Measurements from ENCODE around the gene NOX5. TPM values are rescaled to one million over a fixed set of nuclear protein-coding genes. Genes with fewer than 3 reads are reported as not detected.

The NOX5 gene, protein sequence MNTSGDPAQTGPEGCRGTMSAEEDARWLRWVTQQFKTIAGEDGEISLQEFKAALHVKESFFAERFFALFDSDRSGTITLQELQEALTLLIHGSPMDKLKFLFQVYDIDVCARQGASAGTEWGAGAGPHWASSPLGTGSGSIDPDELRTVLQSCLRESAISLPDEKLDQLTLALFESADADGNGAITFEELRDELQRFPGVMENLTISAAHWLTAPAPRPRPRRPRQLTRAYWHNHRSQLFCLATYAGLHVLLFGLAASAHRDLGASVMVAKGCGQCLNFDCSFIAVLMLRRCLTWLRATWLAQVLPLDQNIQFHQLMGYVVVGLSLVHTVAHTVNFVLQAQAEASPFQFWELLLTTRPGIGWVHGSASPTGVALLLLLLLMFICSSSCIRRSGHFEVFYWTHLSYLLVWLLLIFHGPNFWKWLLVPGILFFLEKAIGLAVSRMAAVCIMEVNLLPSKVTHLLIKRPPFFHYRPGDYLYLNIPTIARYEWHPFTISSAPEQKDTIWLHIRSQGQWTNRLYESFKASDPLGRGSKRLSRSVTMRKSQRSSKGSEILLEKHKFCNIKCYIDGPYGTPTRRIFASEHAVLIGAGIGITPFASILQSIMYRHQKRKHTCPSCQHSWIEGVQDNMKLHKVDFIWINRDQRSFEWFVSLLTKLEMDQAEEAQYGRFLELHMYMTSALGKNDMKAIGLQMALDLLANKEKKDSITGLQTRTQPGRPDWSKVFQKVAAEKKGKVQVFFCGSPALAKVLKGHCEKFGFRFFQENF
- total RNA-seq (2022; extraction: Qiagen RNA extraction; ENCODE audit: low read depth): 0.14 to 0.37 TPM (median 0.22 TPM) in 5 replicates

DNA sequence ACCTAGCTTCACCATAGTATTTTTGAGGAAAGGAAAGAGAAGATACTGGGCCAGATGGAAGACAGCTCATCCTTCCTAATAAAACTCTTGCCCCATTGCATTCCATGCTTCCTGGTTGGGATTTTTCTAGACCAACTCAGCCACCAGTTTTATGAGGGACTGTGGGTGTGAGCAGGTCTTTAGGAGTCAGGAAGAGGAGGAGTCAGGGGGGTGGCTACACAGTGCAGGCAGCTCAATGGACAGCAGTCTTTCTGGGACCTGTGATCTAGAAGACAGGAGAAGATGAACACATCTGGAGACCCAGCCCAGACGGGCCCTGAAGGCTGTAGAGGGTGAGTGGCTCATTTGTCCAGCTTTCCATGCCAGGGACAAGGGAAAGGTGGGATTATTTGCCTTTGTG is at the start of gene NOX5:
Gene NOX5 (plus strand): TSS at position 242 of the 400 bp plus-strand sequence. CDS start 41 bp downstream, at position 283.

Other genes with a start within 250 kb of the NOX5 start
- 261 to 299 TPM (median 274 TPM) in 5 replicates for gene ANP32A, start 193.8 kb upstream of the NOX5 start, total RNA-seq (2022; extraction: Qiagen RNA extraction; ENCODE audit: low read depth)
- gene SPESP1, start 84.2 kb upstream of the NOX5 start, total RNA-seq (2022; extraction: Qiagen RNA extraction; ENCODE audit: low read depth): not detected in 5 replicates
- 17.5 to 21.0 TPM (median 18.4 TPM) in 5 replicates for gene GLCE, start 145.9 kb downstream of the NOX5 start, total RNA-seq (2022; extraction: Qiagen RNA extraction; ENCODE audit: low read depth)